Ishikawa (cell line): ENCODE results near the gene GAMT.

Experiments used
- CREB1 ChIP-seq: IDR thresholded peaks from 2 replicates; pipeline ENCODE4 v1.6.1; 2012; ENCODE audit warnings: low read depth
- EGR1 ChIP-seq: IDR thresholded peaks from 2 replicates; pipeline ENCODE4 v1.6.1; 2012
- EP300 ChIP-seq: IDR thresholded peaks from 2 replicates; pipeline ENCODE4 v1.6.1; 2012; ENCODE audit warnings: borderline replicate concordance
- FOXM1 ChIP-seq: IDR thresholded peaks from 2 replicates; pipeline ENCODE4 v1.6.1; 2012; ENCODE audit warnings: low read depth, borderline replicate concordance
- MAX ChIP-seq: IDR thresholded peaks from 2 replicates; pipeline ENCODE4 v1.6.1; 2012
- REST ChIP-seq: IDR thresholded peaks from 2 replicates; pipeline ENCODE4 v1.6.1; 2012; ENCODE audit warnings: low read depth, mild to moderate bottlenecking
- TEAD4 ChIP-seq: IDR thresholded peaks from 2 replicates; pipeline ENCODE4 v1.6.1; 2012
- USF1 ChIP-seq: IDR thresholded peaks from 2 replicates; pipeline ENCODE4 v1.6.1; 2012
- YY1 ChIP-seq: IDR thresholded peaks from 2 replicates; pipeline ENCODE4 v1.6.1; 2012; ENCODE audit warnings: low read depth

GRCh38 chr19:1373534-1374249 lies 27.6 kb downstream of the GAMT start:
- TF ChIP-seq TEAD4: 0 out of 2 replicates have a peak, but pooled peaks have one; percentile 53
- no peak for TF ChIP-seq MAX
- no peak for TF ChIP-seq YY1
- peak; percentile 76; the same call in 1 of the 2 replicates for TF ChIP-seq EGR1
- no peak for TF ChIP-seq REST
- no peak for TF ChIP-seq CREB1
- TF ChIP-seq FOXM1: no peak
- peak; percentile 66; the same call in 1 of the 2 replicates for TF ChIP-seq EP300
- TF ChIP-seq USF1: no peak
